Frontal cortex (tissue), 4 donors: ENCODE measurements around the gene LYPLAL1. TPM values are rescaled to one million over a fixed set of nuclear protein-coding genes. Genes with fewer than 3 reads are reported as not detected.
"Not testable (repeated sequence)": the region's sequence is repeated elsewhere in the genome, so short reads cannot be mapped to it uniquely, and the experiment has no call there.

Experiments
- DNase-seq, 2 donors: peaks; one replicate each; pipeline ENCODE4 v3.0.0; 2012; ENCODE audit warnings: low spot score in 2 of 2
- FAIRE-seq: peaks from 2 replicates; lab custom pipeline; 2012; peaks lifted over from hg19 to GRCh38; lab: Jason Lieb, UNC
- total RNA-seq: library from RNA; depleted of rRNA; stranded (reverse); fragments of >200 nt; gene quantifications from one replicate; pipeline ENCODE4 v1.2.3, GENCODE V29; 2014
- donor health status: control.
- donor health status: control.
- donor health status: control.

LYPLAL1 gene
- total RNA-seq, 1 donor from 2014 or later: 42.4 TPM

- FAIRE-seq (no peak), DNase-seq (no peak)
Observed at GRCh38 chr1:219202567-219202966, 28.9 kb downstream of the LYPLAL1 start.

- no peak for DNase-seq
- FAIRE-seq: no peak
Observed at GRCh38 chr1:219206350-219206749, 32.7 kb downstream of the LYPLAL1 start.

- FAIRE-seq (no peak), DNase-seq (no peak)
Observed at GRCh38 chr1:219209578-219209977, 35.9 kb downstream of the LYPLAL1 start.

GRCh38 chr1:219210067-219210466, 36.4 kb downstream of the LYPLAL1 start:
- DNase-seq: no peak
- no peak for FAIRE-seq

GRCh38 chr1:219215477-219215876, 41.8 kb downstream of the LYPLAL1 start:
- no peak for FAIRE-seq

GRCh38 chr1:219220945-219221344, 47.3 kb downstream of the LYPLAL1 start:
- DNase-seq: no peak
- FAIRE-seq: no peak

More at GRCh38 chr1:219215477-219215876, 41.8 kb downstream of the LYPLAL1 start:
- DNase-seq: no peak

GRCh38 chr1:219223496-219223895, 49.8 kb downstream of the LYPLAL1 start:
- DNase-seq: no peak

GRCh38 chr1:219226196-219226595, 52.5 kb downstream of the LYPLAL1 start:
- DNase-seq (no peak), FAIRE-seq (no peak)

More at GRCh38 chr1:219223496-219223895, 49.8 kb downstream of the LYPLAL1 start:
- FAIRE-seq: no peak

GRCh38 chr1:219227360-219228057, 53.8 kb downstream of the LYPLAL1 start:
- DNase-seq (no peak), FAIRE-seq (no peak)

GRCh38 chr1:219228058-219228419, 54.4 kb downstream of the LYPLAL1 start:
- FAIRE-seq (no peak), DNase-seq (no peak)

- FAIRE-seq (no peak), DNase-seq (no peak)
Observed at GRCh38 chr1:219232890-219233289, 59.2 kb downstream of the LYPLAL1 start.

GRCh38 chr1:219235903-219236481, 62.3 kb downstream of the LYPLAL1 start:
- DNase-seq: no peak
- FAIRE-seq: no peak

GRCh38 chr1:219236933-219237610, 63.4 kb downstream of the LYPLAL1 start:
- FAIRE-seq (no peak), DNase-seq (no peak)

- no peak for FAIRE-seq
- no peak for DNase-seq
Observed at GRCh38 chr1:219239518-219239917, 65.8 kb downstream of the LYPLAL1 start.

- FAIRE-seq: no peak
Observed at GRCh38 chr1:219244864-219245263, 71.2 kb downstream of the LYPLAL1 start.

GRCh38 chr1:219247441-219247840, 73.8 kb downstream of the LYPLAL1 start:
- DNase-seq (no peak), FAIRE-seq (no peak)

More at GRCh38 chr1:219244864-219245263, 71.2 kb downstream of the LYPLAL1 start:
- DNase-seq: no peak

GRCh38 chr1:219250468-219250867, 76.8 kb downstream of the LYPLAL1 start:
- DNase-seq, FAIRE-seq: not testable (repeated sequence)

- FAIRE-seq: no peak
Observed at GRCh38 chr1:219257751-219258150, 84.1 kb downstream of the LYPLAL1 start.

GRCh38 chr1:219261454-219261853, 87.8 kb downstream of the LYPLAL1 start:
- DNase-seq (no peak), FAIRE-seq (no peak)

More at GRCh38 chr1:219257751-219258150, 84.1 kb downstream of the LYPLAL1 start:
- no peak for DNase-seq
